Uterine smooth muscle cell (primary cell): ENCODE data around the gene KATNA1. TPM values are rescaled to one million over a fixed set of nuclear protein-coding genes. Genes with fewer than 3 reads are reported as not detected.

Experiments
- total RNA-seq: library from RNA; depleted of rRNA; stranded (reverse); fragments of >200 nt; gene quantifications from 2 replicates; pipeline ENCODE4 v1.2.3, GENCODE V29; 2014

Gene KATNA1
- 35.5 and 41.4 TPM in 2 replicates for total RNA-seq

DNA sequence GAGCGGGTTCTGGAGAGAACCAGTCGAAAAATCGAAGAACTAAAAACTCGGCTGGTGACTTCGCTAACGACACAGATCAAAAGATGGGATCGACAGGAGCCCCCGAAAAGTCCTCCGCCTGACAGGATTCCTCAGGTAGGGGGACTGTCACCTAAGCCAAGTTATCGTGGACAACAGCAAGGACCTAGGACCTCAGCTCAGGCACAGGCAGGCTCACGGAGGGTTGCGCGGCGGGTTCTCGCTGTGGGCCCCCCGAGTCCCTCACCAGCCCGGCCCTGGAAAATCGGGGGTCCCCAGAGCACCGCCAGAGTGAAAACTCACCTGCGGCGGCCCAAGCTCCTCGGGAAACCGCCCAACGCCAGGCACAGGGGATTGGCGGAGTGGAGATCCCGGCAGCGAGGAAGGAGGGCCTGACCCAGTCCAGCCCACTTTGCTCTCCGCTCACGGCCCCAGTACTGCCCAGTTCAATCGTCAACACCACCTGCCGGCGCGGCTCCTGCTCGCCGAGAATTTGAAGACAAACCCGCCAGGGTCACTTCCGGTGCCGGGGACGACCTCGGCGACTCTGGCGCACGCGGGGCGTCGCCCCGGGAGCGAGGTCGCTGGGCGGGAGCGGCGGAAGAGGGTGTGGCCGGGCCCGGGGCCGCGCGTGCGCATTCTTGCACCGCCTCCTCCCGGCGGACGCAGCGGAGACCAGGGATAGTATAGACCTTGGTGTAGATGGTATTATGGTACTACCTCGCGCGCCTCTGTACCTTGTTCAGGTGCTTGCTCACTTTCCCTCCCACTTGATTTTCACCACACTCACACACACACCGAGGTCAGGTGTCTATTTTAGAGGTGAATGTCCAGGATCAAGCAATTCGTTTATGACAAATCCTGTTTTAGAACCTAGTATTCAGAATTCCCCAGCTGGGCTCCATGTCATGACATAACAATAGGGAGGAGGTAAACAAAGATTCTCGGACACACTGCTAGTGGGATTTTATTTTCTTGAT is at the start of gene KATNA1:
KATNA1 (minus strand) TSS at position 567 of the 998 bp plus-strand sequence. CDS start 10,167 bp downstream, outside the sequence.

DNA sequence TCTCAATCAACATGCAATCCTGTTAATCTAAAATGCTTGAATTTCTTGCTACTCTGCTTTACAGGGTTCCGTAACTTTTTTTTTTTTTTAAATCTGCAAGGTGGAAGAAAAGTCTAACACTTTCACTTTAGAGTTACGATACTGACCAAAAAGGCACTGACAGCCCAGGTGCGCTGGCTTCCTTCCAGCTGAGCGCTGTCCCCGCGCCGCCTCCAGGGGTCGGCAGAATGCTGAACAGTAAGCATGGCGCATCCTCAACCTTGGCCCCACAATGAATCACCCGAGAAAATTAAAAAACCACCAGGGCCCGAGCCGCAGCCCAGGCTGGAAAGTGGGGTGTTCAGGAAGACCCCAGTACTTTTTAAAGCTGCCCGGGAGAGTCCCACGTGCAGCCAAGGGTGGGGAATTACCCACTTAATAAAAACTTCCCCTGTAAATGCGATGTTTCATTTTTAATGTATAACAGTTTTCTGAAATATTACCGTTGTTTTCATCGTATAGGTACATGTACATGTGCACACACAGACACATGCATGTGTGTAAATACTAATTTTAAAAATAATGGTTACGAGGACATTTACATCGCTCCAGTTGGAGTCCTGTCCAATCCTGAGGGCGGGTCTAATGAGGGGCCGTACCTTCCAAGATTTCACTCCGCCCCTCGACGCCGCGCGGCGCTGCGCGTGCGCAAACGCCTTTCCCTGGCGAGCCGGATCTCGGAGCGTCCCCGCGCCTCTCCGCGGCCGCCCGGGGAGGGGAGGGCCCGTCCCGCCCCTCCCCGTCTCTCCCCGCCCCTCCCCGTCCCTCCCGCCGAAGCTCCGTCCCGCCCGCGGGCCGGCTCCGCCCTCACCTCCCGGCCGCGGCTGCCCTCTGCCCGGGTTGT is 82.7 kb downstream of the KATNA1 start, which contains the start of gene GINM1:
GINM1 (plus strand) TSS at position 849 of the 883 bp plus-strand sequence. CDS start 40 bp downstream, outside the sequence.

DNA sequence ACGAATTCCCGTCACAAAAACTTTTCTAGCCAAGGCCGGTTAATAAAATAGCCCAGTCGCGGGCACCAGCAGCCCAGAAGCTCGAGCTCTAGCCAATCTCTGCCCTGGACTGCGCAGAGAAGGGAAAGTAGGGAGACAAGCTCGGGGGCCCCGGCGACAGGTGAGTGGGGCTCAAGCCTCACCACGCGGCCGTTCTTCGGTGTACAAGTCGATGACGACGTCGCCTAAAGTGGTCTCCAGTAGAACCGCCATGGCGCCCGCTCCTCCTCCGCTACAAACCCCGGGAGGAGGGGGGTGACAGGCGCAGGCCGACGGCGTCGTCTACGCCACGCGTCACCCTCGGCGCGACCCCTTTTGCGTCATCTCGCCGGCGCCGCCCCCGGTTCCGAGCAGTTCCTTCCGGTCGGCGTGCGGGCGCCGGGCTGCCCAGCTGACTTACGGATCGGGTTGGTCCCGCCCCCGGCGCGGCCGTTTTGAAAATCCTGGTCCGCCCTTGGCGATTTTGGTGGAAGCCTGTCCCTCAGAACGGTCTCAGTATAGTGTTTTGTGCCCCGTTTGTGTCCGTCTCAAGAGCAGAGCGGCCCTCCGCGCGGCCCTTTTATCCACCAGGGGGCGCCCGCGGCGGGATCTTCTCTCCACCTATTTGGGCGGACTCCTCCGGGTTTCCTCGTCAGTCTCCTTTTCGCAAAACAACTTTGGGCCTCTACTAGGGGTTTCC is 102.6 kb downstream of the KATNA1 start, which contains the start of gene PPIL4:
PPIL4 (minus strand) TSS at position 290 of the 718 bp plus-strand sequence; CDS start at position 252, 38 bp downstream.

Other genes with a start within 250 kb of the KATNA1 start
- 1.00 and 1.7 TPM in 2 replicates for gene SUMO4, start 248.5 kb downstream of the KATNA1 start, total RNA-seq
- gene ZC3H12D, start 163.7 kb downstream of the KATNA1 start, total RNA-seq: 0.11 and 0.37 TPM in 2 replicates
- 44.9 and 45.2 TPM in 2 replicates for gene PPIL4, start 102.7 kb downstream of the KATNA1 start, total RNA-seq
- gene GINM1, start 82.3 kb downstream of the KATNA1 start, total RNA-seq: 39.7 and 68.0 TPM in 2 replicates
- 8.5 TPM in 2 replicates for gene LATS1, start 69.4 kb upstream of the KATNA1 start, total RNA-seq
- 28.7 and 39.2 TPM in 2 replicates for gene NUP43, start 97.8 kb upstream of the KATNA1 start, total RNA-seq
- gene PCMT1, start 101.0 kb upstream of the KATNA1 start, total RNA-seq: 128 and 272 TPM in 2 replicates
- gene LRP11, start 215.6 kb upstream of the KATNA1 start, total RNA-seq: 93.3 and 125 TPM in 2 replicates
- 0.11 TPM in 1 of 2 replicates, not detected in the other for gene RAET1E, start 249.4 kb upstream of the KATNA1 start, total RNA-seq